ENCODE data around the gene XRCC4. TPM values are rescaled to one million over a fixed set of nuclear protein-coding genes. Genes with fewer than 3 reads are reported as not detected.

The XRCC4 gene
- total and polyA plus RNA-seq, 9 of the 15 experiments (the other 6 are each of a cell fraction or from before 2014, with no cell fraction given), result 13.6 to 61.6 (median 22.4) TPM

GRCh38 chr5:83146441-83146840 is 69.1 kb downstream of the XRCC4 start:
- FAIRE-seq (no peak), DNase-seq (ENCODE audit: extremely low read depth in 1 of 4, low spot score in 3 of 4) (no peak), ATAC-seq (no peak)
- in situ Hi-C loops (cut with MboI), result no loop called here
- intact Hi-C loops (cut with micrococcal nuclease), result no loop called here
- ChIA-PET POLR2A (no interaction called here), CTCF (ENCODE audit: low intra/inter-chr PET ratio) (no interaction called here)
- Histone ChIP-seq H3K9me1 (ENCODE audit: control insufficient read depth, insufficient read depth, low read length) (no peaks in the 10 kb centered on the region), H3K36me3 (ENCODE audit: control insufficient read depth, insufficient read depth, low read length) (no peaks in the 10 kb centered on the region), H3K4me3 (no peak overlapping the region), H3K27ac (ENCODE audit: extremely low read depth, low read depth, low read length) (no peak overlapping the region), H3K4me1 (replicated peaks in 1 of 2; ENCODE audit: control insufficient read depth in 2 of 2, insufficient read depth in 2 of 2, low read length in 2 of 2) (no peaks in the 10 kb centered on the region), H3K4me2 (ENCODE audit: insufficient read depth, low read length) (no peak overlapping the region), H3K27me3 (ENCODE audit: control insufficient read depth in 2 of 2, insufficient read depth in 2 of 2, low read length in 2 of 2) (no peaks in the 10 kb centered on the region), H3K9me3 (replicated peaks; ENCODE audit: control insufficient read depth, insufficient read depth, low read depth, low read length) (no peaks in the 10 kb centered on the region), H3K79me2 (ENCODE audit: control insufficient read depth, insufficient read depth, low read length) (no peaks in the 10 kb centered on the region), H3K9ac (ENCODE audit: insufficient read depth in 1 of 2, low read depth in 2 of 2, low read length in 2 of 2) (no peak overlapping the region), H4K20me1 (replicated peaks; ENCODE audit: control insufficient read depth, insufficient read depth, low read length) (no peaks in the 10 kb centered on the region), H2AFZ (ENCODE audit: low read depth, low read length) (no peak overlapping the region)
- 72% methylated on average over 4 of the region's 4 CpGs for WGBS (ENCODE audit: insufficient coverage, low coverage, missing lambda C conversion rate)
- no TSS peak for BruUV-seq (replicated peaks)
- no peak for TF ChIP-seq EP300 (IDR thresholded peaks at IDR 0.05; ENCODE audit: low read length)
- no peak for TF ChIP-seq POLR2B (IDR thresholded peaks at IDR 0.05; ENCODE audit: low read depth, partially characterized antibody)
- TF ChIP-seq SP1 (CRISPR knock-in tag; IDR thresholded peaks at IDR 0.05), result no peak
- no peak for TF ChIP-seq MEF2D (tag; conservative IDR thresholded peaks at IDR 0.05; ENCODE audit: low read depth)
- TF ChIP-seq ZNF584 (CRISPR knock-in tag; IDR thresholded peaks at IDR 0.05; ENCODE audit: low read depth), result no peak
- no peak for TF ChIP-seq ARID2 (IDR thresholded peaks at IDR 0.05)
- TF ChIP-seq MBD2 (IDR thresholded peaks at IDR 0.05; ENCODE audit: borderline replicate concordance, low read depth), result no peak

DNA sequence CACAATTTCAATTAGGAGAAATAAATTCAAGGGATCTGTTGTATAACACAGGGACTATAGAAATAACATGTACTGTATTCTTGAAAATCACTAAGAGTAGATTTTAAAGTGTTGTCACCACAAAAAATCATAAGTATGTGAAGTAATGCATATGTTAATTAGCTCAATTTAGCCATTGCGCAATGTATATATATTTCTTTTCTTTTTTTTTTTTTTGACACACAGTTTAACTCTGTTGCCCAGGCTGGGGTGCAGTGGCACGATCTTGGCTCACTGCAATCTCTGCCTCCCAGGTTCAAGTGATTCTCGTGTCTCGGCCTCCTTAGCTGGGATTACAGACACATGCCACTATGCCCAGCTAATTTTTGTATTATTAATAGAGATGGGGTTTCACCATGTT is 70.2 kb downstream of the XRCC4 start:
- H3K9me1 ChIP-seq (ENCODE audit: control insufficient read depth, insufficient read depth, low read length), result no peaks in the 10 kb centered on the region
- no peak overlapping the region for H3K27ac ChIP-seq (ENCODE audit: extremely low read depth, low read depth, low read length)
- in situ Hi-C loops (cut with MboI) (no loop called here), intact Hi-C loops (cut with micrococcal nuclease) (no loop called here)
- no TSS peak for BruUV-seq (replicated peaks)
- no peak for TF ChIP-seq HEY1 (CRISPR knock-in tag; IDR thresholded peaks at IDR 0.05; ENCODE audit: borderline replicate concordance)
- TF ChIP-seq CEBPB (tag; IDR thresholded peaks at IDR 0.05), result peak; percentile 94
- TF ChIP-seq C11orf30 (IDR thresholded peaks at IDR 0.05; ENCODE audit: low read depth), result no peak
- no peak for TF ChIP-seq CEBPG (CRISPR knock-in tag; IDR thresholded peaks at IDR 0.05)
- peak in 1 of 2 experiments; percentile 95; a peak in 2 of 4 replicates for TF ChIP-seq CEBPG (tag; conservative IDR thresholded peaks at IDR 0.05 in 1 of 2, IDR thresholded peaks at IDR 0.05 in 1 of 2)
- no peak for TF ChIP-seq FOSL1 (tag; conservative IDR thresholded peaks at IDR 0.05)
- no peaks in the 10 kb centered on the region for H3K9me3 ChIP-seq (replicated peaks; ENCODE audit: control insufficient read depth, insufficient read depth, low read depth, low read length)
- H3K36me3 ChIP-seq (ENCODE audit: control insufficient read depth, insufficient read depth, low read length), result no peaks in the 10 kb centered on the region
- no peaks in the 10 kb centered on the region for H3K4me1 ChIP-seq (replicated peaks in 1 of 2; ENCODE audit: control insufficient read depth in 2 of 2, insufficient read depth in 2 of 2, low read length in 2 of 2)
- H3K4me2 ChIP-seq (ENCODE audit: insufficient read depth, low read length), result no peak overlapping the region
- WGBS (ENCODE audit: insufficient coverage, low coverage, missing lambda C conversion rate), result 57% methylated on average over 3 of the region's 4 CpGs
- POLR2A ChIA-PET, result no interaction called here
- no peak overlapping the region for H2AFZ ChIP-seq (ENCODE audit: low read depth, low read length)
- no peaks in the 10 kb centered on the region for H3K79me2 ChIP-seq (ENCODE audit: control insufficient read depth, insufficient read depth, low read length)
- no peak for ATAC-seq
- H3K4me3 ChIP-seq, result no peak overlapping the region
- no peaks in the 10 kb centered on the region for H3K27me3 ChIP-seq (ENCODE audit: control insufficient read depth in 2 of 2, insufficient read depth in 2 of 2, low read length in 2 of 2)
- H4K20me1 ChIP-seq (replicated peaks; ENCODE audit: control insufficient read depth, insufficient read depth, low read length), result no peaks in the 10 kb centered on the region
- no peak for FAIRE-seq
- no peak for DNase-seq (ENCODE audit: extremely low read depth in 1 of 4, low spot score in 3 of 4)
- H3K9ac ChIP-seq (ENCODE audit: insufficient read depth in 1 of 2, low read depth in 2 of 2, low read length in 2 of 2), result no peak overlapping the region
- CTCF ChIA-PET (ENCODE audit: low intra/inter-chr PET ratio), result no interaction called here
